H1 (cell line): Measurements from ENCODE around the gene FSIP1. TPM values are rescaled to one million over a fixed set of nuclear protein-coding genes. Genes with fewer than 3 reads are reported as not detected.

Experiments
- CTCF ChIA-PET: fragments of 300-600 bp; sonication (Branson Sonifier 250); formaldehyde crosslinking; loops from one replicate; lab custom pipeline; 2021; ENCODE audit not compliant: partially characterized antibody; lab: Charles Lee
- POLR2A ChIA-PET: fragments of 300-600 bp; sonication (Branson Sonifier 250); formaldehyde crosslinking; loops from one replicate; lab custom pipeline; 2021; ENCODE audit warnings: inconsistent platforms; ENCODE audit not compliant: partially characterized antibody; lab: Charles Lee
- DNase-seq, 2 experiments: peaks; one replicate each; pipeline versions ENCODE4 v3.0.0 to v3.0.0-alpha.2; 2010 to 2022; ENCODE audit warnings: low spot score in 2 of 2, low read depth in 1 of 2, mixed read lengths in 1 of 2
- FAIRE-seq: peaks from 2 replicates; lab custom pipeline; 2011; peaks lifted over from hg19 to GRCh38; lab: Jason Lieb, UNC
- H2AFZ ChIP-seq: 2 replicates; pipeline ENCODE4 v1.8.1; 2012; ENCODE audit warnings: low read length, inconsistent platforms
- H2AK5ac ChIP-seq: 2 replicates; pipeline ENCODE4 v1.6.1; 2013; ENCODE audit warnings: low read depth, low read length
- H2BK120ac ChIP-seq: replicated peaks from 2 replicates; pipeline ENCODE3; 2013; ENCODE audit warnings: low read depth, low read length, inconsistent platforms
- H2BK12ac ChIP-seq: 2 replicates; pipeline ENCODE4 v1.6.1; 2013; ENCODE audit warnings: low read depth, low read length
- H2BK15ac ChIP-seq: 2 replicates; pipeline ENCODE4 v1.6.1; 2013; ENCODE audit warnings: low read length
- H2BK20ac ChIP-seq: 2 replicates; pipeline ENCODE4 v1.6.1; 2013; ENCODE audit warnings: low read length
- H2BK5ac ChIP-seq: 2 replicates; pipeline ENCODE4 v1.6.1; 2013; ENCODE audit warnings: low read depth, low read length
- H3K14ac ChIP-seq: 2 replicates; pipeline ENCODE4 v1.6.1; 2013; ENCODE audit warnings: inconsistent platforms; ENCODE audit not compliant: insufficient read length
- H3K18ac ChIP-seq: 2 replicates; pipeline ENCODE4 v1.6.1; 2013; ENCODE audit warnings: low read length; ENCODE audit errors: extremely low read depth
- H3K23ac ChIP-seq: 2 replicates; pipeline ENCODE4 v1.6.1; 2013; ENCODE audit warnings: inconsistent platforms; ENCODE audit not compliant: insufficient read length
- H3K23me2 ChIP-seq: 2 replicates; pipeline ENCODE4 v1.6.1; 2013; ENCODE audit warnings: low read depth, low read length
- H3K27ac ChIP-seq: 2 replicates; pipeline ENCODE4 v1.6.1; 2011; ENCODE audit warnings: low read depth, low read length, inconsistent platforms
- H3K27me3 ChIP-seq, 4 experiments: replicated peaks in 1 of 4; 1 replicate in 1 of 4; 2 replicates in 3 of 4; pipeline versions ENCODE4 v1.6.1 to v1.8.1; 2011 to 2013; ENCODE audit warnings: low read length in 3 of 4, mild to moderate bottlenecking in 3 of 4, inconsistent platforms in 2 of 4, mixed read lengths in 2 of 4, moderate library complexity in 1 of 4; ENCODE audit not compliant: control insufficient read depth in 3 of 4, insufficient read depth in 3 of 4; ENCODE audit errors: extremely low read depth in 1 of 4
- H3K36me3 ChIP-seq, 4 experiments: 2 replicates each; pipeline versions ENCODE4 v1.6.1 to v1.8.1; 2011 to 2013; ENCODE audit warnings: mild to moderate bottlenecking in 4 of 4, low read length in 3 of 4, moderate library complexity in 2 of 4, control low read depth in 1 of 4, inconsistent platforms in 1 of 4; ENCODE audit not compliant: insufficient read depth in 4 of 4, control insufficient read depth in 2 of 4
- H3K4ac ChIP-seq: replicated peaks from 2 replicates; pipeline ENCODE3; 2013; ENCODE audit warnings: low read length, low read depth, mixed read lengths, inconsistent platforms; ENCODE audit not compliant: insufficient read length
- H3K4me1 ChIP-seq, 4 experiments: replicated peaks in 1 of 4; 1 replicate in 1 of 4; 2 replicates in 3 of 4; pipeline versions ENCODE4 v1.6.1 to v1.8.1; 2011 to 2013; ENCODE audit warnings: low read length in 3 of 4, inconsistent platforms in 2 of 4, mixed read lengths in 1 of 4; ENCODE audit not compliant: insufficient read depth in 4 of 4, control insufficient read depth in 3 of 4
- H3K4me2 ChIP-seq, 2 experiments: 2 replicates each; pipeline versions ENCODE4 v1.6.1 to v1.8.1; 2011 to 2013; ENCODE audit warnings: low read depth in 2 of 2, low read length in 2 of 2, control low read depth in 1 of 2, inconsistent platforms in 1 of 2, mild to moderate bottlenecking in 1 of 2; ENCODE audit not compliant: insufficient read depth in 1 of 2
- H3K4me3 ChIP-seq, 4 experiments: fragments of 200-600, 300-600 bp in 1 of 4; sonication (generic), shearing (Covaris generic), sonication (Bioruptor Twin) in 1 of 4; 2 replicates each; pipeline versions ENCODE4 v1.5.1 to v1.8.1; 2011 to 2016; ENCODE audit warnings: low read length in 4 of 4, low read depth in 3 of 4, control low read depth in 2 of 4, inconsistent platforms in 2 of 4, mild to moderate bottlenecking in 2 of 4, mixed read lengths in 1 of 4, moderate library complexity in 1 of 4; ENCODE audit not compliant: insufficient read depth in 2 of 4; ENCODE audit errors: extremely low read depth in 1 of 4
- H3K56ac ChIP-seq: replicated peaks from 2 replicates; pipeline ENCODE3; 2013; ENCODE audit warnings: low read depth, mild to moderate bottlenecking, mixed read lengths, low read length, inconsistent platforms; ENCODE audit not compliant: insufficient read length
- H3K79me1 ChIP-seq: 2 replicates; pipeline ENCODE4 v1.6.1; 2013; ENCODE audit warnings: low read depth, low read length, control low read depth
- H3K79me2 ChIP-seq, 2 experiments: 2 replicates each; pipeline versions ENCODE4 v1.6.1 to v1.8.1; 2012 to 2013; ENCODE audit warnings: low read length in 2 of 2, mild to moderate bottlenecking in 2 of 2, inconsistent platforms in 1 of 2; ENCODE audit not compliant: insufficient read depth in 2 of 2, control insufficient read depth in 1 of 2
- H3K9ac ChIP-seq, 4 experiments: replicated peaks in 1 of 4; 1 replicate in 1 of 4; 2 replicates in 3 of 4; pipeline versions ENCODE4 v1.6.1 to v1.8.1; 2011 to 2013; ENCODE audit warnings: low read depth in 3 of 4, low read length in 3 of 4, control low read depth in 2 of 4, mild to moderate bottlenecking in 2 of 4, moderate library complexity in 2 of 4, inconsistent platforms in 1 of 4; ENCODE audit errors: extremely low read depth in 1 of 4
- H3K9me3 ChIP-seq, 2 experiments: 2 replicates each; pipeline versions ENCODE4 v1.6.1 to v1.8.1; 2012 to 2013; ENCODE audit warnings: mild to moderate bottlenecking in 2 of 2, moderate library complexity in 2 of 2, control low read depth in 1 of 2, inconsistent platforms in 1 of 2, low read depth in 1 of 2, low read length in 1 of 2, mixed read lengths in 1 of 2; ENCODE audit not compliant: insufficient read depth in 2 of 2
- H4K20me1 ChIP-seq, 2 experiments: replicated peaks in 1 of 2; 2 replicates each; pipeline versions ENCODE3 to v1.8.1; 2011 to 2013; ENCODE audit warnings: inconsistent platforms in 2 of 2, low read length in 2 of 2, mild to moderate bottlenecking in 1 of 2; ENCODE audit not compliant: insufficient read depth in 2 of 2, control insufficient read depth in 1 of 2
- H4K5ac ChIP-seq: 2 replicates; pipeline ENCODE4 v1.6.1; 2013; ENCODE audit warnings: low read length, low read depth, mixed read lengths, inconsistent platforms; ENCODE audit not compliant: insufficient read length
- H4K8ac ChIP-seq: 2 replicates; pipeline ENCODE4 v1.8.0; 2013; ENCODE audit warnings: mild to moderate bottlenecking, moderate library complexity, low read length, inconsistent platforms; ENCODE audit not compliant: insufficient read depth; ENCODE audit errors: extremely low read depth
- H4K91ac ChIP-seq: replicated peaks from 2 replicates; pipeline ENCODE3; 2013; ENCODE audit warnings: low read length, mixed read lengths, inconsistent platforms; ENCODE audit not compliant: insufficient read length
- BCL11A ChIP-seq, 2 experiments: IDR thresholded peaks; one replicate each; pipeline ENCODE4 v1.6.1; 2011; ENCODE audit warnings: low read depth in 2 of 2, low read length in 2 of 2, mild to moderate bottlenecking in 2 of 2
- EZH2 ChIP-seq: fragments of 200-600 bp; sonication (generic); IDR thresholded peaks from 2 replicates; pipeline ENCODE4 v1.7.1; 2012; ENCODE audit warnings: low read depth, mild to moderate bottlenecking, moderate library complexity, low read length, inconsistent platforms; ENCODE audit not compliant: severe bottlenecking
- KDM5A ChIP-seq: fragments of 200-600 bp; IDR thresholded peaks from 2 replicates; pipeline ENCODE4 v1.7.1; 2012; ENCODE audit warnings: mild to moderate bottlenecking, low read length, inconsistent platforms, mixed read lengths
- SRF ChIP-seq: IDR thresholded peaks from 2 replicates; pipeline ENCODE4 v1.6.1; 2011; ENCODE audit warnings: mild to moderate bottlenecking, low read depth, low read length, moderate library complexity
- USF2 ChIP-seq: IDR thresholded peaks from 2 replicates; pipeline ENCODE4 v1.6.1; 2011; ENCODE audit warnings: low read length, improper control_type of control experiment
- WGBS, 2 experiments: shearing (Covaris generic) in 1 of 2; methylation state at CpG; one replicate each; pipeline versions ENCODE4 v1.1.6 to v1.1.7; 2013 to 2015; ENCODE audit warnings: low lambda C conversion rate in 2 of 2, mixed read lengths in 2 of 2, inconsistent platforms in 1 of 2, low coverage in 1 of 2, missing lambda C conversion rate in 1 of 2; ENCODE audit not compliant: insufficient replicate concordance in 2 of 2, insufficient coverage in 1 of 2, insufficient read length in 1 of 2; ENCODE audit errors: extremely low coverage in 1 of 2, missing lambda C conversion rate in 1 of 2; 5-methylcytosine and 5-hydroxymethylcytosine counted together
- polyA plus RNA-seq, 7 experiments: library from polyadenylated mRNA; depleted of rRNA in 3 of 7; stranded (reverse) in 5 of 7; unstranded in 2 of 7; fragments of >200 nt in 5 of 7; fragments of 200-250 nt in 2 of 7; gene quantifications; 1 replicate in 5 of 7; 2 replicates in 1 of 7; 4 replicates in 1 of 7; pipeline versions ENCODE4 v1.2.1 to v1.2.3, GENCODE V29; 2011 to 2013; ENCODE audit warnings: missing spikeins in 2 of 7, mixed read lengths in 2 of 7
- total RNA-seq: library from RNA; stranded (reverse); fragmentation: NEBNext Ultra II Directional; extraction: Animal tissue kit (Norgen Biotek cat#: 25700); gene quantifications from 2 replicates; pipeline ENCODE4 v1.2.1, GENCODE V29; 2021

Gene FSIP1
- total and polyA plus RNA-seq, 2 of the 8 experiments (the other 6 are each of a cell fraction or from before 2014, with no cell fraction given), result 0.18 to 1.3 TPM

GRCh38 chr15:39658740-39659139, 123.9 kb downstream of the FSIP1 start:
- ChIA-PET POLR2A (no interaction called here), CTCF (interaction anchor here (1.8 to 1.9 kb wide), 2 partner anchors 9 to 24 kb away, joined by 4 read pairs; no protein-coding TSS in a partner anchor)
- no peak overlapping the region for H4K8ac ChIP-seq
- no peak overlapping the region for H3K23ac ChIP-seq
- TF ChIP-seq EZH2 (no peak), USF2 (no peak), BCL11A (IDR thresholded peaks at IDR 0.05; ENCODE audit: low read depth in 2 of 2, low read length in 2 of 2) (no peak), KDM5A (no peak), SRF (no peak)
- no peak overlapping the region for H3K27ac ChIP-seq
- H3K23me2 ChIP-seq, result no peaks in the 10 kb centered on the region
- no peak overlapping the region for H2BK20ac ChIP-seq
- no peaks in the 10 kb centered on the region for H3K79me2 ChIP-seq
- H3K9me3 ChIP-seq, result no peaks in the 10 kb centered on the region; a peak in 2 of 4 replicates
- no peak overlapping the region for H2AFZ ChIP-seq
- no peak overlapping the region for H4K5ac ChIP-seq
- H2BK5ac ChIP-seq, result no peak overlapping the region
- H3K36me3 ChIP-seq, result no peaks in the 10 kb centered on the region
- no peak overlapping the region for H3K4me3 ChIP-seq
- H3K18ac ChIP-seq, result no peak overlapping the region
- DNase-seq (no peak), FAIRE-seq (no peak)
- H4K20me1 ChIP-seq, result no peaks in the 10 kb centered on the region
- H2BK15ac ChIP-seq, result no peak overlapping the region
- H3K79me1 ChIP-seq, result no peaks in the 10 kb centered on the region
- H3K14ac ChIP-seq, result no peak overlapping the region
- H2AK5ac ChIP-seq, result no peak overlapping the region
- 93% methylated on average over 3 of the region's 3 CpGs; no CpG with 5 or more reads in 1 of the 2 experiments for WGBS, 2 experiments
- peaks cover 0 to 2% (median 0%) of the 10 kb centered on the region in 4 experiments; a peak in 2 of 7 replicates for H3K4me1 ChIP-seq
- H3K4ac ChIP-seq, result no peak overlapping the region
- no peak overlapping the region for H2BK12ac ChIP-seq
- H2BK120ac ChIP-seq, result no peak overlapping the region
- H3K4me2 ChIP-seq, result no peak overlapping the region
- no peak overlapping the region for H4K91ac ChIP-seq
- no peak overlapping the region for H3K56ac ChIP-seq
- H3K27me3 ChIP-seq, result no peaks in the 10 kb centered on the region
- H3K9ac ChIP-seq, result no peak overlapping the region
